Left cardiac atrium (tissue), 4 donors: ENCODE data around the gene CAPN11. TPM values are rescaled to one million over a fixed set of nuclear protein-coding genes. Genes with fewer than 3 reads are reported as not detected.
"Not testable (repeated sequence)": the region's sequence is repeated elsewhere in the genome, so short reads cannot be mapped to it uniquely, and the experiment has no call there.

ENCODE experiments used
- ATAC-seq, 2 donors: fragments of 200-7000 bp; cut with Tn5 transposase; one replicate each; pipeline ENCODE4 v1.9.1; 2020; ENCODE audit warnings: mild to moderate bottlenecking in 2 of 2, moderate library complexity in 2 of 2
- DNase-seq: peaks from one replicate; pipeline ENCODE4 v3.0.0-alpha.2; 2020
- intact Hi-C, 2 donors: fragments of 100-400 bp; cut with DNase I; formaldehyde crosslinking; loops; one replicate each; pipeline versions ENCODE4 v1.14.1 to v1.15.1; 2022 to 2023
- total RNA-seq, 2 donors: library from RNA; stranded (reverse); fragmentation: NEBNext Ultra II Directional; extraction: Animal tissue kit (Norgen Biotek cat#: 25700); gene quantifications; one replicate each; pipeline ENCODE4 v1.2.1, GENCODE V29; 2021
- donor health status: DM: no; HTN: yes; CAD: no.
- donor health status: DM: no; HTN: yes; CAD: no; lungs with severe emphysema.
- donor health status: DM: yes; HTN: yes; CAD: no.
- donor health status: Dilated cardiomyopathy.

Gene CAPN11
- total RNA-seq, 2 donors from 2014 or later = 0.39 to 0.97 TPM

GRCh38 chr6:44193307-44193910 lies 34.8 kb downstream of the CAPN11 start:
- intact Hi-C loops = no loop called here
- ATAC-seq = no peak
- no peak for DNase-seq

DNA sequence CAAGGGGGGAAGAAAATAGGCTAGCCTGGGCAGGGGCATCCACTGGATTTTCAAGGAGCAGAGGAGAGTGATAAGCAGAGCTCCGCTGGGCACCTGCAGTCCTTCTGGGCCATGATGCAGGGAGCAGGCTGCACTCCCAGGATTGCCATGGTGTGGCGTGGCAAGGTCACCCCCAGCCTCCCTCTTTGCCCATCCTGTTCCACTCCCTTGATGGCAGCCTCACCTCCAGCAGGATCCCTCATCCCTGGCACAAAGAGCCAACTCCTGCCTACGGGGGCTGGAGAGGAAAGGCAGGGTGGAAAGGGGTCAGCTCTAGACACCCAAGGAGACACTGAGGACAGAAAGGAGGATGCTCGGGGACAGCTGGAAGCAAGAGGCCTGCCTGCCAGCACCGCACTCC lies 35.7 kb downstream of the CAPN11 start:
- ATAC-seq = no peak
- intact Hi-C loops = no loop called here

DNA sequence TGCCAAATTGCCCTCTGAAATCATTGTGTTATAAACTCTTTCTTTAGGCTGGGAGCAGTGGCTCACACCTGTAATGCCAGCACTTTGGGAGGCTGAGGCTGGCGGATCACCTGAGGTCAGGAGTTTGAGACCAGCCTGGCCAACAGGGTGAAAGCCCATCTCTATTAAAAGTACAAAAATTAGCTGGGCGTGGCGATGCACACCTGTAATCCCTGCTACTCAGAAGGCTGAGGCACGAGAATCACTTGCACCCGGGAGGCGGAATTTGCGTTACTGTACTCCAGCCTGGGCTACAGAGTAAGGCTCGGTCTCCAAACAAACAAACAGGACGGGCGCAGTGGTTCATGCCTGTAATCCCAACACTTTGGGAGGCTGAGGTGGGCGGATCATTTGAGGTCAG lies 37.7 kb downstream of the CAPN11 start:
- intact Hi-C loops, DNase-seq, ATAC-seq: not testable (repeated sequence)

More for the DNA sequence above, 35.7 kb downstream of the CAPN11 start:
- DNase-seq = no peak

GRCh38 chr6:44198684-44199083 lies 40.1 kb downstream of the CAPN11 start:
- ATAC-seq (no peak), DNase-seq (no peak)
- intact Hi-C loops = no loop called here

- ATAC-seq = no peak
- intact Hi-C loops = no loop called here
- no peak for DNase-seq
Observed at GRCh38 chr6:44199883-44200282, 41.3 kb downstream of the CAPN11 start.

DNA sequence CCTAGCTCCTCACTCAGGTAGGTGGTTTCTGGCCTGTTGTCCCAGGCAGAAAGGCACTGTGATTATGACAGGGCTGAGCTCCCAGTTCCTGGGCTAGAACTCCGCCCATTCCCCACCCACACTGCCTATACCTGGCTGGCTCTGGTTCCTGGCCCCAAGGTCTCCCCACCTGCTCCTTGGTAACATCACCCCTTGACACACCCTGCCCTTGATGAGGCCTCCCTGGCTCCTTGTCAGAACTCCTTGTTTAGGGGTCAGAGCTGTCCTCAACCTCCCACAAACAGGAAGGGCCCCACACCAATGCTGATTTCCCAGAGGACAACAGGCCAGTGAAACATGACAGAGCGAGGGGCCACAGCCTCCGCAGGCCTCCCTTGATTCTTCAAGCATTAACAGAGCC lies 42.6 kb downstream of the CAPN11 start:
- no peak for DNase-seq
- intact Hi-C loops = no loop called here
- no peak for ATAC-seq

GRCh38 chr6:44201638-44202303 lies 43.2 kb downstream of the CAPN11 start:
- intact Hi-C loops = no loop called here
- ATAC-seq = peak in 1 of 2 donors; percentile 74
- no peak for DNase-seq

DNA sequence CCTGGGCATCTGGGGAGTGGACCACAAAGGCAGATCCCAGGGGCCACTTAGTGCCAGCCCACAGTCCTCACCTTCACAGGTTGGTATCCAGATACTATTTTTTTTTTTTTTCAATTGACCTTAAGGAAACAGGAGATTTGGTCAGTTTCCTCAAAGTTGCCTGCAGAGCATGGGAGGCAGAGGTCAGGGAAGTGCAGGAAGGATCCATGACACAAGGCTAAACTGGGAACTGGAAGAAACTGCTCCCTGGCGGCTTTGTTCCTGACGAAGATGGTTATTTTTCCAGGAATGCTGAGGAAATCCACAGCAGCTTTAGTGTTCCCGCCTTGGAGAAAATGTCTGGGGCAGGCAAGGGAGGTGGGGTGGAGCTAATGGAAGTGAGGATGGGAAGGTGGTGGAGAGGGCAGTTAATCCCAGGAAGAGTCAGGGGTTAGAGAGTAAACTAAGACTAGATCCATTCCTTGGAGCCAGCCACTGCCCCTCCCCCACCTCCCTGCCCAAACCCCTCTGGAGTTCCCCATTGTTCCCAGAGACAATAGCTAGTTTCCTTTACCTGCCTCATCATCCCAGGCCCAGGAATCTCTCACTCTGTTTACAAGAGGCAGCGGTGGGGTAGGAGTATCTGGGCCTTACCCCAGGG lies 43.8 kb downstream of the CAPN11 start:
- ATAC-seq = peak in 1 of 2 donors; percentile 53
- intact Hi-C loops = no loop called here
- DNase-seq = no peak

DNA sequence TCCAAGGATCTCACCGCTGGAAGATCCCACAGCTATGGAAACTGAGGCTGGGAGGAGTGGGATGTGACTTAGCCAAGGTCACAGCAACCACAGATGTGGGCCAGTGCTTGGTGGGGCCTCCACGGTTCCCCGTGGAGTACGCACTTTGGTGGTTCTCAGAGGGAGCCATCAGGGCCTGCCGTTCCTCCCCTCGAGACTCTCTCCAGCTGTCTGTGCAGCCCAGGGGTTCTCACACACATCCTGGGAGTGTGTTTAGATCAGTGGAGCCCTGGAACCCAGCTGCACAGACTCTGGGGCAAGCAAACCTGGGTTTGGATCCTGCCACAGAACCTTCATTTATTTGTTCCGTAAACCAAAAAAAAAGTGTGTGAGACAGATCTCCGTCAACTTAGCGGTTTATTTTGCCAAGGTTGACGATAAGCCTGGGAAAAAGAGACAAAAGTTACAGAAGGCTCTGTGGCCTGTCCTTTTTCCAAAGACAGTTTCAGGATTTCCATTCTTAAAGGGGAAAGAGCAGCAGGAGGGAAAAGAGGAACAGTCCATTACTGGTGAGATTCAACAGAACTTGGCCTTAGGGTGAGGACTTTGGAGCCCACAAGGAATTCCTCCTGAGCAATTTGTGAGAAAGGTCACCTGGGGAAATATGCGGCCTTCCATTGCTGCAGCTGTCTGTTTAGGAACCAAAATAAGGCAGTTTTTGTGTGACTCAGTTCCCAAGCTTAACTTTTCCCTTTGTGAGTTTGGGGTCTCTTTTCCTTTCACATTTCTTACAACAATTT lies 44.5 kb downstream of the CAPN11 start:
- DNase-seq (no peak), ATAC-seq (peak in 1 of 2 donors; percentile 36)
- intact Hi-C loops = no loop called here

GRCh38 chr6:44203955-44204354 lies 45.3 kb downstream of the CAPN11 start:
- ATAC-seq = no peak
- intact Hi-C loops = no loop called here

DNA sequence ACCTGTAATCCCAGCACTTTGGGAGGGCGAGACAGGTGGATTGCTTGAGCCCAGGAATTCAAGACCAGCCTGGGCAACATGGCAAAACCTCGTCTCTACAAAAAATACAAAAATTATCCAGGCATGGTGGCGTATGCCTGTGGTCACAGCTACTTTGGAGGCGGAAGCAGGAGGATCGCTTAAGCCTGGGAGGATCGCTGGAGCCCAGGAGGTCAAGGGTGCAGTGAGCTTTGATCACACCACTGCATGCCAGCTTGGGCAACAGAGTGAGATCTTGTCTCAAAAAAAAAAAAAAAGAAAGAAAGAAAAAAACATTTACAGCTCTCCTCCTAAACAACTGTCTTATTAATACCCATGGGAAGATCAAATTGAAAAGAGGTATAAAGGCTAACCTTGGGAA lies 49.3 kb downstream of the CAPN11 start:
- ATAC-seq (no peak), DNase-seq (no peak)
- intact Hi-C loops = no loop called here

More at GRCh38 chr6:44203955-44204354, 45.3 kb downstream of the CAPN11 start:
- no peak for DNase-seq

GRCh38 chr6:44211284-44211683 lies 52.7 kb downstream of the CAPN11 start:
- intact Hi-C loops = no loop called here

DNA sequence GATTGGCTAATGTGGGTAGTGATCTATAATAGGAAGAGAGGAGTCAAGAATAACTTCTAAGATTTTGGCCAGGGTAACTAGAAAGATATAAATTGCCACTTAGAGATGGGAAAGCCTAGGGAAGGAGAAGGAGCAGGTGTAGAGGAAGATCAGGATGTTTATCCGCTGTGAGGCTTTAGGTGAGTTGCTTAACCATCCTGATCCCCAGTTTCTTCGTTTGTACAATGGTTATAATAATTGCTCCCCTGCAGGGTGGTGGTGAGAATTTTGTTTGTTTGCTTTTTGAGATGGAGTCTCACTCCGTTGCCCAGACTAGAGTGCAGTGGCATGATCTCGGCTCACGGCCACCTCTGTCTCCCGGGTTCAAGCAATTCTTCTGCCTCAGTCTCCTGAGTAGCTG lies 55.7 kb downstream of the CAPN11 start:
- DNase-seq (no peak), ATAC-seq (no peak)
- intact Hi-C loops = no loop called here

More at GRCh38 chr6:44211284-44211683, 52.7 kb downstream of the CAPN11 start:
- ATAC-seq (no peak), DNase-seq (no peak)

DNA sequence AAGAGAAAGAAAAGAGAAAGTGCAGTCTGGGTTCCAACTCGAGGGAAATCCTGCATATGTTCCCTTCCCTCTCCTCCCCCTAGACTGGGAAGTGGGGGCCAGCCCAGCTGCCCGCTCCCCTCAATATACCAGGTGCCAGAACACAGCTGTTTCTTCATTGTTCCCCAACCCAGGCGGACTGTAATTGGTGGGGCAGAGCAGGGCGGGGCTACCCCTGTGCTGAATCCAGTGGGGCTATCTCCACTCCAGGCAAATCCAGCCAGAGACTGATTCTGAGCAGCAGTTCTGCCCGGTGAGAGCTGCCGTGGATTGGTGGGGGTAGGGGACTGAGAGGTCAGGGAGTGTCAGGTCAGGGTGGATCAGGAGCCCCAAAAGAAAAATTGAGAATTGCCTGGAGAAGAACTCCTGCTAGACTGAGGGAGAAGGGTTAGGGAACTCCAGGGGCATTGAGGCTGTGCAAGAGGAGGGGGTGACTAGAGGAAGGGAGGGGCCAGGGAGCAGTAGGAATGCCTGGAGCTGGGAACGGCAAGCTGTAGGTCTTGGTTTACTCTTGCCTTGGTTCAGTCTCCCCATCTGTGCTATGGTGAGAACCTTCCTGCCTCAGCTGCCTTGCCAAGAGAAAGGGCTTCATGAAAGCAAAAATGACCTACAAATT lies 58.2 kb downstream of the CAPN11 start, which contains the start of gene MYMX:
TSS of gene MYMX (plus strand) at position 250 of the 655 bp plus-strand sequence. CDS start 546 bp downstream, outside the sequence.
- intact Hi-C loops = loop anchor here in 1 of 2 donors (5.0 kb wide), 1 partner anchor 45 kb away; no protein-coding TSS in a partner anchor
- peak; percentile 2 to 4 for ATAC-seq
- peak; percentile 47 for DNase-seq

DNA sequence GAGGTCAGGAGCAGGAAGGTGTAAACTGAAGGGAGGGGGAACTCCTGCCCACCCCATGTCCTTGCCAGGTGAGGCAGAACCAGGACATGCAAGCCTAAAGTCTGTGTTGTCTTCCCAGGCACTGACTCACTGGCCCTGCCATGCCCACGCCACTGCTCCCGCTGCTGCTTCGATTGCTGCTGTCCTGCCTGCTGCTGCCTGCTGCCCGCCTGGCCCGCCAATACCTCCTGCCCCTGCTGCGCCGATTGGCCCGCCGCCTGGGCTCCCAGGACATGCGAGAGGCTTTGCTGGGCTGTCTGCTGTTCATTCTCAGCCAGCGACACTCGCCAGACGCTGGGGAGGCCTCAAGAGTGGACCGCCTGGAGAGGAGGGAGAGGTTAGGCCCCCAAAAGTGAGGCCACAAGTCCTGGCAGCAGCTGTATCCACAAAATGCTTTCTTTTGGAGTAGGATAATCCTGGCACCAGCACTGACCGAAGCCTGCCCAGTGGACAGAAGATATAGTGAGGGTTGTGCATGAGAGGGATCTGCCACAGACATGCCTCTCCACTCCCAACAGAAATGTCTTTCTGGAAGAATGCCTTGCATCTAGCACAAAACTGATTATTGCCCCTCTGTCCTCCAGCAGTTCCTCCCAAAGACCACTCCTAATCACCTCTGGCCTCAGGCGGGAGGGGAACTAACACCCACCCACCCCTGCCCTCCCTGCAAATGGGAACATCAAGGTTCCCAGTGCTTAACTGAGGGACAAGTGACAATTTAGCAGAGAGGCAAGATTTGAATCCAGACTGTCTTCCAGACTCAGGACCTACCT lies 58.9 kb downstream of the CAPN11 start:
- intact Hi-C loops = loop anchor here in 1 of 2 donors (5.0 kb wide), 1 partner anchor 45 kb away; no protein-coding TSS in a partner anchor
- ATAC-seq (peak; percentile 1 to 29), DNase-seq (peak; percentile 59)

DNA sequence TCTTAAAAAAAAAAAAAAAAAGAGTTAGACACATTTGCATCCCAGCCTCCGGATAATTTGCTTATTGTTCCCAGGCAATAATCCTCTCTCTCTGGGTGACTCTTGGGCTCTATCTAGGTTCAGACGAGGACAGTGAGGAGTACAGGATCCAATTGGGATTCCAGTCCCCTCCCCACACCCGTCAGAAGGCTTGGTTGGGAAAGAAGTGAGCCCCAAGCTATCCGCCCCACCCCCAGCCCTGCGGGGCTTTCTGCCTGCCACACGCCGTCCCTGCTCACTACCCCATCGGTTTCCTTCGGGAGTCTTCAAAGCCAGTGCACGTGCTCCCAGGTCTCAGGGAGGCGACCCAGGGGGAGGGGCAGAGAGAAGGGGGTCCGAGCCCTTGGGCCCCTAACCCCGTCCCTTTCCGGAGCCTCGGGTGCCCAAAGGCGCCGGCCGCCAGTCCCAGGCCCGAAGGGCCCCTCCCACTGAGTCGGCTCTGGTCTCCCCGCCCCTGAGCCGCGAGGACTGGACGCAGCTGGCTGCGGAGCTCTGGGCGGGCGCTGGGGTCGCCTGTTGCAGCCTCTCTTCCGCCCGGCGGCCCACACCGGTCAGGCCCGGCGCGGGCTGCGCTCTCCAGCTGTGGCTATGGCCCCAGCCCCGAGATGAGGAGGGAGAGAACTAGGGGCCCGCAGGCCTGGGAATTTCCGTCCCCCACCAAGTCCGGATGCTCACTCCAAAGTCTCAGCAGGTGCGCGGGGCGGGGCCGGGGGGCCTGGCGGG lies 60.6 kb downstream of the CAPN11 start:
- DNase-seq (peak; percentile 91), ATAC-seq (peak; percentile 68 to 81)
- intact Hi-C loops = loop anchor here in 1 of 2 donors (5.0 kb wide), 1 partner anchor 47 kb away; no protein-coding TSS in a partner anchor
